IMR-90 (cell line): Measurements from ENCODE around the gene CGREF1. TPM values are rescaled to one million over a fixed set of nuclear protein-coding genes. Genes with fewer than 3 reads are reported as not detected.

ENCODE experiments used
- ATAC-seq: fragments of 200-7000 bp; cut with Tn5 transposase; 2 replicates; pipeline ENCODE4 v1.9.1; 2020; ENCODE audit warnings: low read depth, mild to moderate bottlenecking, moderate library complexity
- BruUV-seq: library from RNA; stranded (reverse); fragments of 400-500 nt; replicated peaks from 2 replicates; lab custom pipeline; 2021; lab: Mats Ljungman, UMichigan
- CTCF ChIA-PET: fragments of 300-600 bp; formaldehyde crosslinking; extraction: SDS; loops from one replicate; lab custom pipeline; 2021; ENCODE audit warnings: antibody characterized with exemption; lab: Yijun Ruan, JAX
- POLR2A ChIA-PET: fragments of 300-600 bp; sonication (Branson Sonifier 250); formaldehyde crosslinking; loops from one replicate; lab custom pipeline; 2022; ENCODE audit warnings: antibody characterized with exemption; ENCODE audit not compliant: unreplicated experiment; lab: Charles Lee
- DNase-seq: peaks from one replicate; pipeline ENCODE4 v3.0.0; 2013
- H2AFZ ChIP-seq: replicated peaks from 2 replicates; pipeline ENCODE3; 2013; ENCODE audit warnings: low read length, mild to moderate bottlenecking; ENCODE audit not compliant: poor library complexity
- H2AK5ac ChIP-seq: 2 replicates; pipeline ENCODE4 v1.6.1; 2013; ENCODE audit warnings: low read depth, low read length, inconsistent platforms
- H2AK9ac ChIP-seq: replicated peaks from 2 replicates; pipeline ENCODE3; 2013; ENCODE audit warnings: mild to moderate bottlenecking, low read depth, low read length, moderate library complexity; ENCODE audit not compliant: poor library complexity
- H2BK120ac ChIP-seq: 2 replicates; pipeline ENCODE4 v1.6.1; 2013; ENCODE audit warnings: low read depth, low read length, inconsistent platforms
- H2BK15ac ChIP-seq: 3 replicates; pipeline ENCODE4 v1.6.1; 2013; ENCODE audit warnings: low read depth, low read length, inconsistent platforms
- H2BK20ac ChIP-seq: 2 replicates; pipeline ENCODE4 v1.6.1; 2013; ENCODE audit warnings: low read depth, mild to moderate bottlenecking, inconsistent platforms, low read length, moderate library complexity
- H2BK5ac ChIP-seq: 2 replicates; pipeline ENCODE4 v1.6.1; 2013; ENCODE audit warnings: mild to moderate bottlenecking, low read depth, low read length, inconsistent platforms; ENCODE audit not compliant: poor library complexity, severe bottlenecking
- H3K14ac ChIP-seq: replicated peaks from 2 replicates; pipeline ENCODE4 v1.6.1; 2013; ENCODE audit warnings: low read depth, low read length, inconsistent platforms
- H3K18ac ChIP-seq: 2 replicates; pipeline ENCODE4 v1.6.1; 2013; ENCODE audit warnings: low read depth, low read length, control low read depth
- H3K23ac ChIP-seq: 2 replicates; pipeline ENCODE4 v1.6.1; 2013; ENCODE audit warnings: low read depth, low read length, inconsistent platforms
- H3K27ac ChIP-seq: 2 replicates; pipeline ENCODE4 v1.5.1; 2013; ENCODE audit warnings: mild to moderate bottlenecking, control low read depth, low read length; ENCODE audit not compliant: insufficient read depth
- H3K27me3 ChIP-seq: 2 replicates; pipeline ENCODE4 v1.6.1; 2013; ENCODE audit warnings: low read length; ENCODE audit not compliant: control insufficient read depth, insufficient read depth
- H3K36me3 ChIP-seq: 2 replicates; pipeline ENCODE4 v1.6.1; 2013; ENCODE audit warnings: low read length, mixed read lengths; ENCODE audit not compliant: control insufficient read depth, insufficient read depth
- H3K4ac ChIP-seq: 2 replicates; pipeline ENCODE4 v1.6.1; 2013; ENCODE audit warnings: low read depth, low read length, inconsistent platforms
- H3K4me1 ChIP-seq: 2 replicates; pipeline ENCODE4 v1.6.1; 2013; ENCODE audit warnings: low read length, mixed read lengths; ENCODE audit not compliant: control insufficient read depth, insufficient read depth
- H3K4me2 ChIP-seq: 2 replicates; pipeline ENCODE4 v1.6.1; 2013; ENCODE audit warnings: low read depth, mild to moderate bottlenecking, control low read depth, low read length, moderate library complexity
- H3K4me3 ChIP-seq: 2 replicates; pipeline ENCODE4 v1.5.1; 2013; ENCODE audit warnings: low read depth, mild to moderate bottlenecking, control low read depth, low read length, moderate library complexity; ENCODE audit not compliant: insufficient read depth
- H3K56ac ChIP-seq: 2 replicates; pipeline ENCODE4 v1.6.1; 2013; ENCODE audit warnings: low read length, inconsistent platforms; ENCODE audit not compliant: insufficient read depth; ENCODE audit errors: extremely low read depth
- H3K79me1 ChIP-seq, 2 experiments: 2 replicates each; pipeline ENCODE4 v1.6.1; 2013; ENCODE audit warnings: low read length in 2 of 2, inconsistent platforms in 1 of 2, low read depth in 1 of 2
- H3K9ac ChIP-seq: 2 replicates; pipeline ENCODE4 v1.6.1; 2013; ENCODE audit warnings: low read depth, low read length, control low read depth
- H3K9me1 ChIP-seq: 2 replicates; pipeline ENCODE4 v1.6.1; 2013; ENCODE audit warnings: low read length, inconsistent platforms; ENCODE audit not compliant: insufficient read depth
- H3K9me3 ChIP-seq: 2 replicates; pipeline ENCODE4 v1.6.1; 2013; ENCODE audit warnings: low read length; ENCODE audit not compliant: control insufficient read depth, insufficient read depth
- H4K20me1 ChIP-seq: 2 replicates; pipeline ENCODE4 v1.6.1; 2013; ENCODE audit warnings: low read length, inconsistent platforms; ENCODE audit not compliant: insufficient read depth
- H4K5ac ChIP-seq: 2 replicates; pipeline ENCODE4 v1.6.1; 2013; ENCODE audit warnings: mild to moderate bottlenecking, low read depth, low read length, control low read depth
- H4K8ac ChIP-seq, 2 experiments: 2 replicates each; pipeline ENCODE4 v1.6.1; 2013; ENCODE audit warnings: low read depth in 2 of 2, low read length in 2 of 2, control low read depth in 1 of 2, inconsistent platforms in 1 of 2
- H4K91ac ChIP-seq: 2 replicates; pipeline ENCODE4 v1.6.1; 2013; ENCODE audit warnings: low read depth, low read length, inconsistent platforms; ENCODE audit not compliant: insufficient read depth
- BHLHE40 ChIP-seq: fragments of 150-350 bp; IDR thresholded peaks from 2 replicates; pipeline ENCODE4 v1.6.1; 2016; ENCODE audit warnings: mild to moderate bottlenecking, low read depth, low read length
- CEBPB ChIP-seq: IDR thresholded peaks from 2 replicates; pipeline ENCODE4 v1.6.1; 2012; ENCODE audit warnings: low read depth, low read length, improper control_type of control experiment
- CHD1 ChIP-seq: IDR thresholded peaks from 2 replicates; pipeline ENCODE4 v1.6.1; 2012; ENCODE audit warnings: low read depth, low read length, improper control_type of control experiment
- ELK1 ChIP-seq: fragments of 150-350 bp; IDR thresholded peaks from 2 replicates; pipeline ENCODE4 v1.6.1; 2016; ENCODE audit warnings: low read depth, mild to moderate bottlenecking, low read length, moderate library complexity, borderline replicate concordance
- FOS ChIP-seq: fragments of 150-350 bp; IDR thresholded peaks from 2 replicates; pipeline ENCODE4 v1.6.1; 2016; ENCODE audit warnings: low read depth, low read length
- MAZ ChIP-seq: IDR thresholded peaks from 2 replicates; pipeline ENCODE4 v1.6.1; 2012; ENCODE audit warnings: low read depth, mild to moderate bottlenecking, low read length, improper control_type of control experiment, moderate library complexity, borderline replicate concordance
- MXI1 ChIP-seq: IDR thresholded peaks from 2 replicates; pipeline ENCODE4 v1.6.1; 2012; ENCODE audit warnings: low read depth, mild to moderate bottlenecking, low read length, moderate library complexity, borderline replicate concordance
- NFE2L2 ChIP-seq: fragments of 150-350 bp; IDR thresholded peaks from 2 replicates; pipeline ENCODE4 v1.6.1; 2016; ENCODE audit warnings: low read depth, mild to moderate bottlenecking, low read length
- POLR2A ChIP-seq: IDR thresholded peaks from 2 replicates; pipeline ENCODE4 v1.6.1; 2012; ENCODE audit warnings: mild to moderate bottlenecking, low read depth, low read length
- RAD21 ChIP-seq: IDR thresholded peaks from 2 replicates; pipeline ENCODE4 v1.6.1; 2012; ENCODE audit warnings: low read length, improper control_type of control experiment
- RCOR1 ChIP-seq: IDR thresholded peaks from 2 replicates; pipeline ENCODE4 v1.6.1; 2012; ENCODE audit warnings: mild to moderate bottlenecking, low read length, improper control_type of control experiment; ENCODE audit not compliant: insufficient replicate concordance
- RFX5 ChIP-seq: IDR thresholded peaks from 2 replicates; pipeline ENCODE4 v1.8.0; 2012; ENCODE audit warnings: low read depth, mild to moderate bottlenecking, low read length, moderate library complexity
- SMC3 ChIP-seq: fragments of 150-350 bp; IDR thresholded peaks from 2 replicates; pipeline ENCODE4 v1.6.1; 2016; ENCODE audit warnings: low read depth, mild to moderate bottlenecking, antibody characterized with exemption, low read length, moderate library complexity
- USF2 ChIP-seq: fragments of 150-350 bp; IDR thresholded peaks from 2 replicates; pipeline ENCODE4 v1.6.1; 2017; ENCODE audit warnings: mild to moderate bottlenecking, antibody characterized with exemption, low read length, low read depth
- WGBS, 2 experiments: methylation state at CpG; one replicate each; pipeline versions ENCODE4 v1.1.5 to v1.1.7; 2013; ENCODE audit warnings: missing lambda C conversion rate in 2 of 2; ENCODE audit not compliant: insufficient read length in 1 of 2; ENCODE audit errors: extremely low coverage in 2 of 2; 5-methylcytosine and 5-hydroxymethylcytosine counted together
- dilution Hi-C: fragments of 300-500 bp; cut with HindIII; formaldehyde crosslinking; loops from one replicate; pipeline ENCODE4 v1.14.3; 2018; ENCODE audit warnings: low sequenced_read_pairs; ENCODE audit not compliant: unreplicated experiment
- in situ Hi-C: fragments of 300-500 bp; cut with MboI; formaldehyde crosslinking; loops from 3 replicates; pipeline ENCODE4 v1.14.3; 2019; ENCODE audit warnings: low sequenced_read_pairs, inconsistent platforms, mixed read lengths
- intact Hi-C: fragments of 100-400 bp; cut with micrococcal nuclease; formaldehyde crosslinking; loops from 2 replicates; pipeline ENCODE4 v1.10.0; 2022
- polyA plus RNA-seq, 3 experiments: library from polyadenylated mRNA; depleted of rRNA; stranded (reverse); fragments of >200 nt; gene quantifications; 2 replicates each; pipeline ENCODE4 v1.2.3, GENCODE V29; 2012; ENCODE audit warnings: low replicate concordance in 1 of 3
- total RNA-seq: library from RNA; depleted of rRNA; stranded (reverse); fragments of >200 nt; gene quantifications from 2 replicates; pipeline ENCODE4 v1.2.3, GENCODE V29; 2012

The CGREF1 gene
- total and polyA plus RNA-seq, 2 of the 4 experiments (the other 2 are of a cell fraction): 0.54 to 1.3 TPM

GRCh38 chr2:27086090-27086723 is 32.7 kb downstream of the CGREF1 start:
- dilution Hi-C loops (no loop called here), in situ Hi-C loops (no loop called here), intact Hi-C loops (loop anchor here (1.0 to 5.0 kb wide), 2 partner anchors 36 to 239 kb away; partner anchors contain the start of gene DPYSL5)
- H3K79me1 ChIP-seq: peaks cover 0 to 27% of the 10 kb centered on the region in 2 experiments; a peak in 2 of 4 replicates
- peak overlapping the region; percentile 64 for H3K27ac ChIP-seq
- H3K9me1 ChIP-seq: no peaks in the 10 kb centered on the region; the same call in 1 of the 2 replicates
- ChIA-PET CTCF (interaction anchor here (0.6 to 1.3 kb wide), 3 partner anchors 88 to 240 kb away, joined by 3 read pairs; no protein-coding TSS in a partner anchor), POLR2A (no interaction called here)
- H3K9me3 ChIP-seq: no peaks in the 10 kb centered on the region
- no peaks in the 10 kb centered on the region for H3K27me3 ChIP-seq
- H3K9ac ChIP-seq: peak overlapping the region; percentile 65
- peaks cover 8% of the 10 kb centered on the region for H4K20me1 ChIP-seq
- no peak overlapping the region for H2BK120ac ChIP-seq
- no peak overlapping the region for H4K5ac ChIP-seq
- BruUV-seq: no TSS peak
- H2BK15ac ChIP-seq: no peak overlapping the region
- H3K18ac ChIP-seq: no peak overlapping the region
- DNase-seq (peak; percentile 86), ATAC-seq (peak; percentile 87)
- peaks cover 22% of the 10 kb centered on the region; the same call in 1 of the 2 replicates for H3K36me3 ChIP-seq
- no peak overlapping the region for H3K23ac ChIP-seq
- 1% methylated on average over 44 of the region's 81 CpGs; no CpG with 5 or more reads in 1 of the 2 experiments for WGBS, 2 experiments
- H2AK5ac ChIP-seq: 0 out of 2 replicates have a peak overlapping the region, but pooled peaks have one; percentile 51
- H2BK5ac ChIP-seq: peak overlapping the region; percentile 36
- H3K14ac ChIP-seq: 0 out of 2 replicates have a peak overlapping the region, but pooled peaks have one; percentile 11
- peak overlapping the region; percentile 59 for H3K4me2 ChIP-seq
- H2BK20ac ChIP-seq: no peak overlapping the region
- H2AK9ac ChIP-seq: peak overlapping the region; percentile 91
- peak overlapping the region; percentile 86 for H2AFZ ChIP-seq
- H3K4me3 ChIP-seq: peak overlapping the region; percentile 40
- no peak overlapping the region for H3K56ac ChIP-seq
- peaks cover 8% of the 10 kb centered on the region for H3K4me1 ChIP-seq
- peak overlapping the region; percentile 63 for H3K4ac ChIP-seq
- H4K91ac ChIP-seq: peak overlapping the region; percentile 48
- peak overlapping the region; percentile 53 to 76; a peak in 2 of 4 replicates for H4K8ac ChIP-seq
- TF ChIP-seq RAD21 (peak; percentile 53), RCOR1 (peak; percentile 47), CHD1 (no peak), USF2 (peak; percentile 87), POLR2A (no peak), CEBPB (no peak), RFX5 (no peak), MXI1 (peak; percentile 84; the same call in 1 of the 2 replicates), ELK1 (no peak), FOS (no peak), SMC3 (peak; percentile 46), NFE2L2 (no peak), BHLHE40 (peak; percentile 92), MAZ (peak; percentile 80)
